ENCODE measurements around the gene SELENON. TPM values are rescaled to one million over a fixed set of nuclear protein-coding genes. Genes with fewer than 3 reads are reported as not detected.
A peak's percentile ranks its signal among the peaks of the same experiment; 100 is the strongest.

The SELENON gene
- polyA plus RNA-seq, 2 of the 4 experiments (the other 2 are of a cell fraction): 16.6 to 41.1 TPM

GRCh38 chr1:25797939-25798338, 2.1 kb upstream of the SELENON start:
- WGBS (ENCODE audit: missing lambda C conversion rate): 79% methylated on average over 3 of the region's 8 CpGs
- Histone ChIP-seq H3K9me3 (no peaks in the 10 kb centered on the region), H3K4me3 (no peak overlapping the region), H3K4me1 (peaks cover 8% of the 10 kb centered on the region; the same call in 2 of the 3 replicates), H3K4me2 (no peak overlapping the region), H3K27ac (no peak overlapping the region)
- DNase-seq (ENCODE audit: low read depth in 1 of 2, low spot score in 1 of 2): peak; percentile 53 to 60
- no peak for FAIRE-seq
- ChIA-PET CTCF (interaction anchor here (0.7 to 3.3 kb wide), 14 partner anchors 12 to 342 kb away, joined by 3 to 30 read pairs (median 3); no protein-coding TSS in a partner anchor), POLR2A (no interaction called here)
- TF ChIP-seq SMC3 (IDR thresholded peaks at IDR 0.05): peak; percentile 17; the same call in 1 of the 3 replicates
- no peak for TF ChIP-seq NR3C1 (IDR thresholded peaks at IDR 0.05)
- TF ChIP-seq CTCF (IDR thresholded peaks at IDR 0.05): peak; percentile 32; the same call in 1 of the 3 replicates
- TF ChIP-seq RAD21 (conservative IDR thresholded peaks at IDR 0.05 in 1 of 2, IDR thresholded peaks at IDR 0.05 in 1 of 2): peak in 1 of 2 experiments; percentile 26; a peak in 1 of 5 replicates
- ATAC-seq: peak; percentile 57 to 81; a peak in 5 of 6 replicates

- 74% methylated on average over 6 of the region's 8 CpGs for WGBS (ENCODE audit: missing lambda C conversion rate)
- Histone ChIP-seq H3K9me3 (no peaks in the 10 kb centered on the region), H3K27ac (no peak overlapping the region), H3K4me3 (no peak overlapping the region), H3K4me2 (no peak overlapping the region; the same call in 2 of the 3 replicates), H3K4me1 (peaks cover 9% of the 10 kb centered on the region; the same call in 2 of the 3 replicates)
- POLR2A ChIA-PET: no interaction called here
- no peak for DNase-seq (ENCODE audit: low read depth in 1 of 2, low spot score in 1 of 2)
- TF ChIP-seq CHD4 (IDR thresholded peaks at IDR 0.05; ENCODE audit: borderline replicate concordance) (no peak), FOXS1 (CRISPR knock-in tag; IDR thresholded peaks at IDR 0.05) (no peak), JUNB (IDR thresholded peaks at IDR 0.05) (no peak), FOSB (CRISPR knock-in tag; IDR thresholded peaks at IDR 0.05) (no peak), ZNF302 (CRISPR knock-in tag; IDR thresholded peaks at IDR 0.05) (no peak)
- CTCF ChIA-PET: interaction anchor here (0.9 to 3.3 kb wide), 6 partner anchors 11 to 343 kb away, joined by 3 to 30 read pairs (median 8); no protein-coding TSS in a partner anchor
- no peak for FAIRE-seq
- ATAC-seq: no peak
These were observed 1.2 kb upstream of the SELENON start for GRCh38 chr1:25798666-25799351.

GRCh38 chr1:25799352-25799934, 550 bp upstream of the SELENON start:
- Histone ChIP-seq H3K4me1 (peaks cover 14% of the 10 kb centered on the region; the same call in 2 of the 3 replicates), H3K9me3 (no peaks in the 10 kb centered on the region), H3K4me2 (peak overlapping the region; percentile 97), H3K4me3 (peak overlapping the region; percentile 74), H3K27ac (peak overlapping the region; percentile 91 to 98)
- 55% methylated on average over 9 of the region's 12 CpGs for WGBS (ENCODE audit: missing lambda C conversion rate)
- TF ChIP-seq ESRRA (IDR thresholded peaks at IDR 0.05; ENCODE audit: borderline replicate concordance, low read length) (no peak), NR3C1 (IDR thresholded peaks at IDR 0.05) (no peak), CTCF (IDR thresholded peaks at IDR 0.05) (no peak), RARB (CRISPR knock-in tag; IDR thresholded peaks at IDR 0.05) (no peak), HOXB5 (CRISPR knock-in tag; IDR thresholded peaks at IDR 0.05) (no peak), CHD4 (IDR thresholded peaks at IDR 0.05; ENCODE audit: borderline replicate concordance) (no peak), RAD21 (conservative IDR thresholded peaks at IDR 0.05 in 1 of 2, IDR thresholded peaks at IDR 0.05 in 1 of 2) (no peak), ZNF302 (CRISPR knock-in tag; IDR thresholded peaks at IDR 0.05) (no peak), MAZ (IDR thresholded peaks at IDR 0.05; ENCODE audit: borderline replicate concordance, low read depth, low read length) (no peak), EP300 (IDR thresholded peaks at IDR 0.05) (no peak), KDM1A (IDR thresholded peaks at IDR 0.05; ENCODE audit: low read depth) (no peak), CBX8 (IDR thresholded peaks at IDR 0.05) (no peak), USF2 (IDR thresholded peaks at IDR 0.05) (no peak), RNF2 (IDR thresholded peaks at IDR 0.05; ENCODE audit: borderline replicate concordance, low read depth) (no peak), HMGXB4 (CRISPR knock-in tag; IDR thresholded peaks at IDR 0.05; ENCODE audit: borderline replicate concordance) (no peak), ZC3H11A (IDR thresholded peaks at IDR 0.05) (no peak), ZFP36 (IDR thresholded peaks at IDR 0.05; ENCODE audit: borderline replicate concordance, partially characterized antibody) (no peak)
- POLR2A ChIA-PET: interaction anchor here (1.5 kb wide), 1 partner anchor 11 kb away, joined by 6 read pairs; no protein-coding TSS in a partner anchor
- ATAC-seq: 0 out of 6 replicates have a peak, but pooled peaks of 1 of the 2 experiments have one; percentile 6
- no peak for DNase-seq (ENCODE audit: low read depth in 1 of 2, low spot score in 1 of 2)
- CTCF ChIA-PET: interaction anchor here (1.1 to 3.3 kb wide), 5 partner anchors 10 to 280 kb away, joined by 3 to 30 read pairs (median 11); no protein-coding TSS in a partner anchor
- FAIRE-seq: no peak
